Activated CD4-positive, alpha-beta T cell treated with anti-CD3 and anti-CD28 coated beads, Interleukin-2, amount 10 ng/mL, durations not matched to agents 7 days and 5 days (primary cell): Measurements from ENCODE around the gene OR5M8. TPM values are rescaled to one million over a fixed set of nuclear protein-coding genes. Genes with fewer than 3 reads are reported as not detected.

Experiments
- total RNA-seq, 2 experiments: library from RNA; stranded (reverse); gene quantifications; one replicate each; pipeline ENCODE4 v1.2.3, GENCODE V29; 2021

The OR5M8 gene
- total RNA-seq, 2 experiments from 2014 or later, result not detected

Other genes with a start within 250 kb of the OR5M8 start
- gene OR5T3, start 239.1 kb downstream of the OR5M8 start, total RNA-seq, result not detected
- gene OR5T1, start 217.2 kb downstream of the OR5M8 start, total RNA-seq, result not detected
- gene OR8H1, start 199.1 kb downstream of the OR5M8 start, total RNA-seq, result not detected
- not detected for gene OR8K3, start 176.2 kb downstream of the OR5M8 start, total RNA-seq
- not detected for gene OR8K1, start 145.3 kb downstream of the OR5M8 start, total RNA-seq
- gene OR8J1, start 137.1 kb downstream of the OR5M8 start, total RNA-seq, result not detected
- not detected for gene OR8U1, start 115.7 kb downstream of the OR5M8 start, total RNA-seq
- gene OR5AL1, start 78.7 kb downstream of the OR5M8 start, total RNA-seq, result not detected
- gene OR5M3, start 18.0 kb downstream of the OR5M8 start, total RNA-seq, result not detected
- not detected for gene OR5M11, start 51.9 kb upstream of the OR5M8 start, total RNA-seq
- not detected for gene OR5M10, start 86.4 kb upstream of the OR5M8 start, total RNA-seq
- gene OR5M1, start 123.5 kb upstream of the OR5M8 start, total RNA-seq, result not detected
- not detected for gene OR5AP2, start 151.1 kb upstream of the OR5M8 start, total RNA-seq
- not detected for gene OR5AR1, start 172.3 kb upstream of the OR5M8 start, total RNA-seq
- not detected for gene OR9G1, start 207.7 kb upstream of the OR5M8 start, total RNA-seq